ENCODE data around the gene SLC39A3. TPM values are rescaled to one million over a fixed set of nuclear protein-coding genes. Genes with fewer than 3 reads are reported as not detected.

Gene SLC39A3
- total RNA-seq, 1 experiment from 2014 or later: 46.6 TPM

- ChIA-PET POLR2A (no interaction called here), CTCF (no interaction called here)
- in situ Hi-C loops (cut with HindIII; ENCODE audit: low pct_unique_long_range_greater_than_20kb, low sequenced_read_pairs): no loop called here
- no peaks in the 10 kb centered on the region; the same call in 1 of the 2 replicates for H3K36me3 ChIP-seq (ENCODE audit: control insufficient read depth, insufficient read depth, low read length)
- no peak overlapping the region for H3K27ac ChIP-seq (ENCODE audit: low read length)
- ATAC-seq (no peak), DNase-seq (ENCODE audit: low read depth, low spot score) (no peak)
- H3K4me1 ChIP-seq (ENCODE audit: control insufficient read depth, insufficient read depth, low read length): no peaks in the 10 kb centered on the region
- TF ChIP-seq POLR2AphosphoS5 (IDR thresholded peaks at IDR 0.05; ENCODE audit: low read depth, low read length): no peak
- TF ChIP-seq TCF7L2 (IDR thresholded peaks at IDR 0.05; ENCODE audit: low read depth, low read length): no peak
- no peak for TF ChIP-seq SIN3A (IDR thresholded peaks at IDR 0.05; ENCODE audit: borderline replicate concordance, insufficient read depth, low read depth, low read length)
- intact Hi-C loops (cut with micrococcal nuclease; ENCODE audit: unreplicated experiment): no loop called here
- H3K9me3 ChIP-seq (ENCODE audit: control insufficient read depth, insufficient read depth, low read depth, low read length): no peaks in the 10 kb centered on the region
- H3K4me3 ChIP-seq (ENCODE audit: low read depth in 2 of 2, low read length in 2 of 2): no peak overlapping the region
- no TSS peak for BruUV-seq (replicated peaks)
- no peaks in the 10 kb centered on the region for H3K27me3 ChIP-seq (ENCODE audit: control insufficient read depth, insufficient read depth, low read length)
Measured at GRCh38 chr19:2761876-2762782, 22.3 kb upstream of the SLC39A3 start.

DNA sequence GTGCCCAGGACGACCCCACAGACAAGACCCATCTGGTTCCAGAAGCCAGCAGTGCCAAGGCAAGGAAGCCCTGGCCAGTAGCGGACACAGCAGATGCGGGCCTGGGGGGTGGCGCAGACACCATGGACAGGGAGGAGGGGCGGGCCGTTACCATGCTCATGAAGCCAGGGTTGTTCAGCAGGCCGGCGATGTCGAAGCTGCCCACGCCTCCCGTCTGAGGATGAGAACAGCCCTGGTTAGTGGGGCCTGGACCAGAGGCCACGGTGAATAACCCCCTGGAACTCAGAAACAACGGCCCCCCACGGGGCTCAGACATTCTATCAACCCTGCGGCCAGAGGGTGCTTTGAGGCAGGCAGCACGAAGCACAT lies 21.5 kb upstream of the SLC39A3 start:
- H3K9me3 ChIP-seq (ENCODE audit: control insufficient read depth, insufficient read depth, low read depth, low read length): no peaks in the 10 kb centered on the region
- no TSS peak for BruUV-seq (replicated peaks)
- in situ Hi-C loops (cut with HindIII; ENCODE audit: low pct_unique_long_range_greater_than_20kb, low sequenced_read_pairs) (no loop called here), intact Hi-C loops (cut with micrococcal nuclease; ENCODE audit: unreplicated experiment) (no loop called here)
- H3K36me3 ChIP-seq (ENCODE audit: control insufficient read depth, insufficient read depth, low read length): no peaks in the 10 kb centered on the region; the same call in 1 of the 2 replicates
- H3K27ac ChIP-seq (ENCODE audit: low read length): no peak overlapping the region
- CTCF ChIA-PET: no interaction called here
- ATAC-seq (no peak), DNase-seq (ENCODE audit: low read depth, low spot score) (no peak)
- H3K4me1 ChIP-seq (ENCODE audit: control insufficient read depth, insufficient read depth, low read length): no peaks in the 10 kb centered on the region
- TF ChIP-seq, protein P1, sequence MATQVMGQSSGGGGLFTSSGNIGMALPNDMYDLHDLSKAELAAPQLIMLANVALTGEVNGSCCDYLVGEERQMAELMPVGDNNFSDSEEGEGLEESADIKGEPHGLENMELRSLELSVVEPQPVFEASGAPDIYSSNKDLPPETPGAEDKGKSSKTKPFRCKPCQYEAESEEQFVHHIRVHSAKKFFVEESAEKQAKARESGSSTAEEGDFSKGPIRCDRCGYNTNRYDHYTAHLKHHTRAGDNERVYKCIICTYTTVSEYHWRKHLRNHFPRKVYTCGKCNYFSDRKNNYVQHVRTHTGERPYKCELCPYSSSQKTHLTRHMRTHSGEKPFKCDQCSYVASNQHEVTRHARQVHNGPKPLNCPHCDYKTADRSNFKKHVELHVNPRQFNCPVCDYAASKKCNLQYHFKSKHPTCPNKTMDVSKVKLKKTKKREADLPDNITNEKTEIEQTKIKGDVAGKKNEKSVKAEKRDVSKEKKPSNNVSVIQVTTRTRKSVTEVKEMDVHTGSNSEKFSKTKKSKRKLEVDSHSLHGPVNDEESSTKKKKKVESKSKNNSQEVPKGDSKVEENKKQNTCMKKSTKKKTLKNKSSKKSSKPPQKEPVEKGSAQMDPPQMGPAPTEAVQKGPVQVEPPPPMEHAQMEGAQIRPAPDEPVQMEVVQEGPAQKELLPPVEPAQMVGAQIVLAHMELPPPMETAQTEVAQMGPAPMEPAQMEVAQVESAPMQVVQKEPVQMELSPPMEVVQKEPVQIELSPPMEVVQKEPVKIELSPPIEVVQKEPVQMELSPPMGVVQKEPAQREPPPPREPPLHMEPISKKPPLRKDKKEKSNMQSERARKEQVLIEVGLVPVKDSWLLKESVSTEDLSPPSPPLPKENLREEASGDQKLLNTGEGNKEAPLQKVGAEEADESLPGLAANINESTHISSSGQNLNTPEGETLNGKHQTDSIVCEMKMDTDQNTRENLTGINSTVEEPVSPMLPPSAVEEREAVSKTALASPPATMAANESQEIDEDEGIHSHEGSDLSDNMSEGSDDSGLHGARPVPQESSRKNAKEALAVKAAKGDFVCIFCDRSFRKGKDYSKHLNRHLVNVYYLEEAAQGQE (IDR thresholded peaks at IDR 0.05; ENCODE audit: insufficient read depth in 1 of 2, low read depth in 2 of 2, low read length in 1 of 2): no peak
- TF ChIP-seq SIN3A (IDR thresholded peaks at IDR 0.05; ENCODE audit: borderline replicate concordance, insufficient read depth, low read depth, low read length) (no peak), TCF7L2 (IDR thresholded peaks at IDR 0.05; ENCODE audit: low read depth, low read length) (no peak), POLR2AphosphoS5 (IDR thresholded peaks at IDR 0.05; ENCODE audit: low read depth, low read length) (no peak), CTCF (IDR thresholded peaks at IDR 0.05) (no peak)
- POLR2A ChIA-PET: no interaction called here
- no peaks in the 10 kb centered on the region for H3K27me3 ChIP-seq (ENCODE audit: control insufficient read depth, insufficient read depth, low read length)
- H3K4me3 ChIP-seq (ENCODE audit: low read depth in 2 of 2, low read length in 2 of 2): no peak overlapping the region

GRCh38 chr19:2759965-2760364 lies 20.1 kb upstream of the SLC39A3 start:
- BruUV-seq (replicated peaks): no TSS peak
- Histone ChIP-seq H3K9me3 (ENCODE audit: control insufficient read depth, insufficient read depth, low read depth, low read length) (no peaks in the 10 kb centered on the region), H3K27ac (ENCODE audit: low read length) (no peak overlapping the region), H3K4me1 (ENCODE audit: control insufficient read depth, insufficient read depth, low read length) (no peaks in the 10 kb centered on the region), H3K27me3 (ENCODE audit: control insufficient read depth, insufficient read depth, low read length) (no peaks in the 10 kb centered on the region), H3K36me3 (ENCODE audit: control insufficient read depth, insufficient read depth, low read length) (no peaks in the 10 kb centered on the region; the same call in 1 of the 2 replicates), H3K4me3 (ENCODE audit: low read depth in 2 of 2, low read length in 2 of 2) (no peak overlapping the region)
- intact Hi-C loops (cut with micrococcal nuclease; ENCODE audit: unreplicated experiment) (no loop called here), in situ Hi-C loops (cut with HindIII; ENCODE audit: low pct_unique_long_range_greater_than_20kb, low sequenced_read_pairs) (no loop called here)
- TF ChIP-seq POLR2AphosphoS5 (IDR thresholded peaks at IDR 0.05; ENCODE audit: low read depth, low read length) (no peak), TCF7L2 (IDR thresholded peaks at IDR 0.05; ENCODE audit: low read depth, low read length) (no peak), CTCF (IDR thresholded peaks at IDR 0.05) (no peak), SIN3A (IDR thresholded peaks at IDR 0.05; ENCODE audit: borderline replicate concordance, insufficient read depth, low read depth, low read length) (no peak)
- TF ChIP-seq, protein P1 (IDR thresholded peaks at IDR 0.05; ENCODE audit: insufficient read depth in 1 of 2, low read depth in 2 of 2, low read length in 1 of 2): no peak
- CTCF ChIA-PET: no interaction called here
- ATAC-seq (no peak), DNase-seq (ENCODE audit: low read depth, low spot score) (no peak)
- POLR2A ChIA-PET: no interaction called here
